Endothelial cell of umbilical vein (primary cell): Measurements from ENCODE around the gene BACH2. TPM values are rescaled to one million over a fixed set of nuclear protein-coding genes. Genes with fewer than 3 reads are reported as not detected.

ENCODE experiments used
- BruUV-seq: library from RNA; stranded (reverse); fragments of 400-500 nt; replicated peaks from 2 replicates; lab custom pipeline; 2021; lab: Mats Ljungman, UMichigan
- CTCF ChIA-PET: fragments of 300-600, 350-600 bp; sonication (Branson Sonifier 250); formaldehyde crosslinking; loops from one replicate; lab custom pipeline; 2021; ENCODE audit warnings: antibody characterized with exemption, inconsistent platforms; lab: Charles Lee
- POLR2A ChIA-PET: fragments of 300-600, 350-600 bp; sonication (Branson Sonifier 250); formaldehyde crosslinking; loops from one replicate; lab custom pipeline; 2021; ENCODE audit warnings: antibody characterized with exemption, inconsistent platforms; lab: Charles Lee
- DNase-seq: peaks from one replicate; pipeline ENCODE4 v3.0.0-alpha.2; 2011; ENCODE audit warnings: low read depth, low spot score
- FAIRE-seq: peaks from 2 replicates; lab custom pipeline; 2011; peaks lifted over from hg19 to GRCh38; lab: Jason Lieb, UNC
- H2AFZ ChIP-seq: 2 replicates; pipeline ENCODE4 v1.6.0; 2012; ENCODE audit warnings: low read depth, low read length, control low read depth, inconsistent platforms
- H3K27ac ChIP-seq: 2 replicates; pipeline ENCODE4 v1.5.1; 2011; ENCODE audit warnings: low read depth, mild to moderate bottlenecking, control low read depth, low read length, moderate library complexity; ENCODE audit not compliant: insufficient read depth
- H3K27me3 ChIP-seq, 2 experiments: 2 replicates each; pipeline versions ENCODE4 v1.6.0 to v1.6.1; 2011; ENCODE audit warnings: low read length in 2 of 2, mixed read lengths in 1 of 2; ENCODE audit not compliant: control insufficient read depth in 2 of 2, insufficient read depth in 2 of 2
- H3K36me3 ChIP-seq, 2 experiments: 2 replicates in 1 of 2; 3 replicates in 1 of 2; pipeline ENCODE4 v1.5.1; 2011; ENCODE audit warnings: low read length in 2 of 2, mild to moderate bottlenecking in 1 of 2, moderate library complexity in 1 of 2; ENCODE audit not compliant: control insufficient read depth in 2 of 2, insufficient read depth in 2 of 2; ENCODE audit errors: extremely low read depth in 1 of 2
- H3K4me1 ChIP-seq: 3 replicates; pipeline ENCODE4 v1.5.1; 2011; ENCODE audit warnings: mild to moderate bottlenecking, low read length; ENCODE audit not compliant: control insufficient read depth, insufficient read depth; ENCODE audit errors: extremely low read depth
- H3K4me2 ChIP-seq: 2 replicates; pipeline ENCODE4 v1.6.1; 2011; ENCODE audit warnings: low read length, control low read depth, mixed read lengths; ENCODE audit not compliant: insufficient read depth
- H3K4me3 ChIP-seq, 3 experiments: fragments of 200-600 bp in 1 of 3; sonication (generic), shearing (Covaris generic) in 1 of 3; replicated peaks in 1 of 3; 2 replicates each; pipeline ENCODE4 v1.5.1; 2011 to 2016; ENCODE audit warnings: control low read depth in 3 of 3, low read length in 3 of 3, mild to moderate bottlenecking in 2 of 3, inconsistent platforms in 1 of 3, low read depth in 1 of 3, moderate library complexity in 1 of 3; ENCODE audit not compliant: insufficient read depth in 1 of 3
- H3K79me2 ChIP-seq: 2 replicates; pipeline ENCODE4 v1.6.0; 2012; ENCODE audit warnings: low read length, inconsistent platforms; ENCODE audit not compliant: control insufficient read depth, insufficient read depth
- H3K9ac ChIP-seq: replicated peaks from 2 replicates; pipeline ENCODE3; 2011; ENCODE audit warnings: low read length, control low read depth; ENCODE audit not compliant: insufficient read depth; ENCODE audit errors: extremely low read depth
- H3K9me1 ChIP-seq: replicated peaks from 3 replicates; pipeline ENCODE4 v1.6.0; 2011; ENCODE audit warnings: mild to moderate bottlenecking, low read length; ENCODE audit not compliant: control insufficient read depth, insufficient read depth; ENCODE audit errors: extremely low read depth
- H3K9me3 ChIP-seq: replicated peaks from 2 replicates; pipeline ENCODE4 v1.5.1; 2012; ENCODE audit warnings: low read length, inconsistent platforms; ENCODE audit not compliant: control insufficient read depth, insufficient read depth
- H4K20me1 ChIP-seq: replicated peaks from 2 replicates; pipeline ENCODE3; 2011; ENCODE audit warnings: mild to moderate bottlenecking, low read length; ENCODE audit not compliant: control insufficient read depth, insufficient read depth; ENCODE audit errors: extremely low read depth
- CTCF ChIP-seq, 2 donors: IDR thresholded peaks; 1 replicate in 1 of 2; 2 replicates in 1 of 2; pipeline ENCODE4 v1.5.1; 2011; ENCODE audit warnings: low read length in 2 of 2, mild to moderate bottlenecking in 2 of 2, moderate library complexity in 2 of 2, control low read depth in 1 of 2, inconsistent platforms in 1 of 2, low read depth in 1 of 2; ENCODE audit not compliant: insufficient read depth in 1 of 2; ENCODE audit errors: extremely low read depth in 1 of 2
- EZH2 ChIP-seq: IDR thresholded peaks from 2 replicates; pipeline ENCODE4 v1.6.1; 2012; ENCODE audit warnings: borderline replicate concordance, low read depth, mild to moderate bottlenecking, moderate library complexity, low read length, inconsistent platforms; ENCODE audit not compliant: severe bottlenecking
- FOS ChIP-seq: IDR thresholded peaks from 2 replicates; pipeline ENCODE4 v1.6.1; 2011; ENCODE audit warnings: mild to moderate bottlenecking, low read length, moderate library complexity, borderline replicate concordance; ENCODE audit not compliant: insufficient read depth
- GATA2 ChIP-seq: IDR thresholded peaks from 2 replicates; pipeline ENCODE4 v1.7.0; 2011; ENCODE audit warnings: low read depth, mild to moderate bottlenecking, moderate library complexity, mixed read lengths, low read length; ENCODE audit not compliant: insufficient read length, insufficient read depth
- JUN ChIP-seq: IDR thresholded peaks from 2 replicates; pipeline ENCODE4 v1.6.1; 2011; ENCODE audit warnings: borderline replicate concordance, low read depth; ENCODE audit not compliant: insufficient read length, insufficient read depth
- MAX ChIP-seq: IDR thresholded peaks from 2 replicates; pipeline ENCODE4 v1.6.1; 2011; ENCODE audit not compliant: insufficient read depth, insufficient read length
- MYC ChIP-seq: IDR thresholded peaks from one replicate; pipeline ENCODE4 v1.6.1; 2011; ENCODE audit warnings: mild to moderate bottlenecking, low read depth, low read length
- POLR2A ChIP-seq: IDR thresholded peaks from 2 replicates; pipeline ENCODE4 v1.6.1; 2012; ENCODE audit warnings: low read depth, mild to moderate bottlenecking, control low read depth, low read length
- POLR2AphosphoS5 ChIP-seq: IDR thresholded peaks from 2 replicates; pipeline ENCODE4 v1.6.1; 2012; ENCODE audit warnings: low read depth, mild to moderate bottlenecking, control low read depth, low read length, moderate library complexity; ENCODE audit not compliant: insufficient read depth
- dilution Hi-C: fragments of 300-500 bp; cut with MboI; formaldehyde crosslinking; loops from one replicate; pipeline ENCODE4 v1.15.0; 2019; ENCODE audit warnings: low sequenced_read_pairs; ENCODE audit not compliant: extremely low pct_ligation_motif_present
- intact Hi-C: fragments of 100-400 bp; cut with micrococcal nuclease; formaldehyde crosslinking; loops from one replicate; pipeline ENCODE4 v1.10.0; 2022
- polyA plus RNA-seq, 4 experiments: library from polyadenylated mRNA; depleted of rRNA in 3 of 4; stranded (reverse) in 3 of 4; unstranded in 1 of 4; fragments of >200 nt; gene quantifications; 2 replicates each; pipeline versions ENCODE4 v1.2.1 to v1.2.3, GENCODE V29; 2011 to 2012; ENCODE audit warnings: missing spikeins in 1 of 4
- total RNA-seq: library from RNA; stranded (reverse); gene quantifications from 2 replicates; pipeline ENCODE4 v1.2.3, GENCODE V29; 2021

BACH2 gene
- total and polyA plus RNA-seq, 2 donors (not counting 3 experiments of a cell fraction or from before 2014, with no cell fraction given), result 1.7 to 5.6 TPM

- no peak for TF ChIP-seq POLR2A
- no peak for TF ChIP-seq MAX
- no peak for TF ChIP-seq GATA2
- TF ChIP-seq POLR2AphosphoS5, result no peak
- no peak for TF ChIP-seq EZH2
- no peak for TF ChIP-seq CTCF (IDR thresholded peaks at IDR 0.05; ENCODE audit: extremely low read depth in 1 of 2, insufficient read depth in 1 of 2, low read depth in 1 of 2, low read length in 2 of 2)
- TF ChIP-seq JUN, result peak; percentile 77
- no peak for TF ChIP-seq MYC
- peak; percentile 68 for TF ChIP-seq FOS
- DNase-seq, result peak; percentile 62
- H3K4me1 ChIP-seq, result peaks cover 12% of the 10 kb centered on the region
- no peak overlapping the region for H3K4me2 ChIP-seq
- no TSS peak for BruUV-seq
- no peak overlapping the region for H2AFZ ChIP-seq
- dilution Hi-C loops, result no loop called here
- no peaks in the 10 kb centered on the region for H3K79me2 ChIP-seq
- H3K9me1 ChIP-seq, result no peaks in the 10 kb centered on the region
- no peaks in the 10 kb centered on the region for H3K9me3 ChIP-seq
- no peak overlapping the region for H3K9ac ChIP-seq
- H3K36me3 ChIP-seq, result no peaks in the 10 kb centered on the region
- no peak overlapping the region for H3K27ac ChIP-seq
- FAIRE-seq, result peak; percentile 84
- intact Hi-C loops, result loop anchor here (5.0 to 10.0 kb wide), 2 partner anchors 113 to 304 kb away; no protein-coding TSS in a partner anchor
- H4K20me1 ChIP-seq, result no peaks in the 10 kb centered on the region
- POLR2A ChIA-PET, result interaction anchor here (0.5 kb wide), 1 partner anchor 49 kb away, joined by 3 read pairs; no protein-coding TSS in a partner anchor
- CTCF ChIA-PET, result interaction anchor here (0.9 to 1.1 kb wide), 3 partner anchors 10 to 305 kb away, joined by 3 to 5 read pairs (median 3); no protein-coding TSS in a partner anchor
- peaks cover under 1 to 2% of the 10 kb centered on the region in 2 experiments for H3K27me3 ChIP-seq
- H3K4me3 ChIP-seq, result no peak overlapping the region
These were observed 208.6 kb downstream of the BACH2 start for GRCh38 chr6:90088009-90088408.
